Mesothelial cell of epicardium (in vitro differentiated cells): Measurements from ENCODE around the gene EFCAB6. TPM values are rescaled to one million over a fixed set of nuclear protein-coding genes. Genes with fewer than 3 reads are reported as not detected.

Experiments
- DNase-seq, 2 experiments: peaks; one replicate each; pipeline ENCODE4 v3.0.0; 2021; ENCODE audit warnings: low spot score in 2 of 2; ENCODE audit not compliant: unreplicated experiment in 2 of 2
- H3K27ac Mint-ChIP-seq: 2 replicates; pipeline ENCODE4 v1.8.0; 2021; ENCODE audit warnings: mixed read lengths
- H3K27me3 Mint-ChIP-seq: 2 replicates; pipeline ENCODE4 v1.8.0; 2021; ENCODE audit warnings: low read depth, mixed read lengths
- H3K36me3 Mint-ChIP-seq: 2 replicates; pipeline ENCODE4 v1.8.0; 2021; ENCODE audit warnings: mixed read lengths
- H3K4me1 Mint-ChIP-seq: 2 replicates; pipeline ENCODE4 v1.8.0; 2021; ENCODE audit warnings: mixed read lengths
- H3K4me3 Mint-ChIP-seq: 2 replicates; pipeline ENCODE4 v1.8.0; 2021; ENCODE audit warnings: mild to moderate bottlenecking, moderate library complexity, mixed read lengths
- H3K9me3 Mint-ChIP-seq: 2 replicates; pipeline ENCODE4 v1.8.0; 2021; ENCODE audit warnings: mixed read lengths
- total RNA-seq: library from RNA; stranded (reverse); gene quantifications from 3 replicates; pipeline ENCODE4 v1.2.1, GENCODE V29; 2021
- TF ChIP-seq, protein P1 (sequence below): fragments of 200-600 bp; sonication (generic); IDR thresholded peaks from one replicate; pipeline ENCODE4 v1.5.0; 2021; ENCODE audit warnings: antibody characterized with exemption; ENCODE audit not compliant: unreplicated experiment

Gene EFCAB6
- total RNA-seq, 1 donor from 2014 or later: 2.6 TPM

DNA sequence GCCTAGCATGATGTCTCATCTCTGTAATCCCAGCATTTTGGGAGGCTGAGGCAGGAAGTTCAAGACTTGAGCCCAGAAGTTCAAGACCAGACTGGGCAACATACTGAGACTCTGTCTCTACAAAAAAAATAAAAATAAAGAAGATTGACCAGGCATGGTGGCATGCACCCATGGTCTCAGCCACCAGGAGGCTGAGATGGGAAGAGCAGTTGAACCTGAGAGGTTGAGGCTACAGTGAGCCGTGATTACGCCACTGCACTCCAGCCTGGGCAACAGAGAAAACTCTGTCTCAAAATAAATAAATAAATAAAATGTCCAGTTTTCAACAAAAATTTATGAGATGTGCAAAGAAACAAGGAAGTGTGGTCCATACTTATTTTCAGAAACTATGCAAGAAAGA lies 28.3 kb downstream of the EFCAB6 start:
- H3K4me3 Mint-ChIP-seq: no peak overlapping the region
- H3K27me3 Mint-ChIP-seq: peaks cover 33% of the 10 kb centered on the region
- H3K9me3 Mint-ChIP-seq: peaks cover 26% of the 10 kb centered on the region
- TF ChIP-seq, protein P1, sequence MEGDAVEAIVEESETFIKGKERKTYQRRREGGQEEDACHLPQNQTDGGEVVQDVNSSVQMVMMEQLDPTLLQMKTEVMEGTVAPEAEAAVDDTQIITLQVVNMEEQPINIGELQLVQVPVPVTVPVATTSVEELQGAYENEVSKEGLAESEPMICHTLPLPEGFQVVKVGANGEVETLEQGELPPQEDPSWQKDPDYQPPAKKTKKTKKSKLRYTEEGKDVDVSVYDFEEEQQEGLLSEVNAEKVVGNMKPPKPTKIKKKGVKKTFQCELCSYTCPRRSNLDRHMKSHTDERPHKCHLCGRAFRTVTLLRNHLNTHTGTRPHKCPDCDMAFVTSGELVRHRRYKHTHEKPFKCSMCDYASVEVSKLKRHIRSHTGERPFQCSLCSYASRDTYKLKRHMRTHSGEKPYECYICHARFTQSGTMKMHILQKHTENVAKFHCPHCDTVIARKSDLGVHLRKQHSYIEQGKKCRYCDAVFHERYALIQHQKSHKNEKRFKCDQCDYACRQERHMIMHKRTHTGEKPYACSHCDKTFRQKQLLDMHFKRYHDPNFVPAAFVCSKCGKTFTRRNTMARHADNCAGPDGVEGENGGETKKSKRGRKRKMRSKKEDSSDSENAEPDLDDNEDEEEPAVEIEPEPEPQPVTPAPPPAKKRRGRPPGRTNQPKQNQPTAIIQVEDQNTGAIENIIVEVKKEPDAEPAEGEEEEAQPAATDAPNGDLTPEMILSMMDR: peak; percentile 26
- no peaks in the 10 kb centered on the region for H3K36me3 Mint-ChIP-seq
- H3K27ac Mint-ChIP-seq: no peak overlapping the region
- no peaks in the 10 kb centered on the region for H3K4me1 Mint-ChIP-seq
- no peak for DNase-seq

DNA sequence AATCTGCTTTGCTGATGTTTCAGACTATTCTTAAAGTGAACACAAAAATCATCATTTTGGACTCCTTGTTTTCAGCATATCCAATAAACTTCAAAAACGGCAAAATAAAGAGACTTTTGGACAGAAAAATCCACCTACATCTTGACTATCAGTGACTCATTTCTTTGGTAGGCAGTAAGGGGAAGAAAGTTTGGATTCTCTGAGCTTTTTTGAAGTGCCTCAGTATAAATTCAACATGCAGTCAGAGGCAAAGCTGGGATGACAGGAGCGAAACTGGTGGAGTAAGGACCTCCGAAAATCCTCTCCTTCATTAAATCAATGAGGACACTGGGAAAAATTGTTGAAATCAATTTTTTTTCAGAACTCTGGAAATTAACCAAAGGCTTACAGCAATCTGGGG lies 29.7 kb downstream of the EFCAB6 start:
- DNase-seq: no peak
- TF ChIP-seq, protein P1: no peak

DNA sequence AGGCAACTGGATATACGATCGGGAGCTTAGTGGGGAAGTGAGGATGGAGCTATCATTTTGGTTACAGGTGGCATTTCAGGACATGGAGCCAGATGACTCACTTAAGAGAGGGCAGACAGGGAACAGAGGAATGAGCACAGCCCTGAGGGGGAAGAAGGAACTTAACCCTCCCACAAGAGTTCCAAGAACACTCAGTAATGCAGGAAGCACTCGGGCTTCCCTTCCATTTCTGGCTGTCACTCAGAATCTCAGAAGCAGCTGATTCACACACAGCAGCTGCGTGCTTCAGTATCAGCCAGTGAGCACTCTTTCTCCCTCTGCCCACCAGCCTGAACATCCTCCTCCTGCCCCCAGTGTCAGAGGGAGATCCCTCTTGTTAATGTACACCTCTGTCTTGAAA lies 34.8 kb downstream of the EFCAB6 start:
- TF ChIP-seq, protein P1: no peak
- peaks cover 18% of the 10 kb centered on the region for H3K4me1 Mint-ChIP-seq
- H3K36me3 Mint-ChIP-seq: no peaks in the 10 kb centered on the region
- H3K4me3 Mint-ChIP-seq: no peak overlapping the region
- no peak overlapping the region for H3K27ac Mint-ChIP-seq
- H3K9me3 Mint-ChIP-seq: no peaks in the 10 kb centered on the region
- H3K27me3 Mint-ChIP-seq: peaks cover 38% of the 10 kb centered on the region
- DNase-seq: no peak

More for the DNA sequence above, 29.7 kb downstream of the EFCAB6 start:
- no peak overlapping the region for H3K4me3 Mint-ChIP-seq
- H3K9me3 Mint-ChIP-seq: peaks cover 13% of the 10 kb centered on the region
- H3K36me3 Mint-ChIP-seq: no peaks in the 10 kb centered on the region
- H3K27ac Mint-ChIP-seq: no peak overlapping the region
- peaks cover 31% of the 10 kb centered on the region for H3K27me3 Mint-ChIP-seq
- peaks cover 1% of the 10 kb centered on the region for H3K4me1 Mint-ChIP-seq

DNA sequence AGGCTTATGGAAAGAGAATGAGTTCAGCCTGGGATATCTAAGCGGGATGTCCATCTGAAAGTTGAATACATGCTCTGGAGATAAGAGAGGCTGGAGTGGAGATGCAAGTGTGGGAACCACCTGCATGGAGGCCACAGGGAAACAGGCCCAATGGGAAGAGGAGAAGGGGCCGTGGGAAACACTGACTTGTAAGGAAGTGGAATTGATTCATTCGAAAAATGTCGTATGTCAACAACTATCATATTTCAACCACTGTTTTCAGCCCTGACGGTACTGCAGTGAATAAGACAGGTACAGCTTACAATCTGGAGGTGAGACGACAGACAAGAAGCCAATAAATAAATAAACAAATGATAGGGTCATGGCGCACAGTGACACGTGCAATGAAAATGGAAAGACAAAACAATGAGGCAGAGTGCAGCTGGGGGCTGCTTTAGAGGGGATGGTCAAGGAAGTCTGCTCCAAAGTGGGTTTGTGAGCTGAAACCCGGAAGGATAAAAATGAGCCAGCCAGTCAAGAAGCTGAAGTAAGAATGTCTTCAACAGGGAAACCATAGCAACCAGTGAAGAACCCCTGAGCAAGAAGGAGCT lies 35.9 kb downstream of the EFCAB6 start:
- Mint-ChIP-seq H3K4me3 (no peak overlapping the region), H3K4me1 (peaks cover 18% of the 10 kb centered on the region), H3K27me3 (peaks cover 38% of the 10 kb centered on the region), H3K36me3 (no peaks in the 10 kb centered on the region), H3K27ac (no peak overlapping the region), H3K9me3 (no peaks in the 10 kb centered on the region)
- no peak for DNase-seq
- TF ChIP-seq, protein P1: no peak

DNA sequence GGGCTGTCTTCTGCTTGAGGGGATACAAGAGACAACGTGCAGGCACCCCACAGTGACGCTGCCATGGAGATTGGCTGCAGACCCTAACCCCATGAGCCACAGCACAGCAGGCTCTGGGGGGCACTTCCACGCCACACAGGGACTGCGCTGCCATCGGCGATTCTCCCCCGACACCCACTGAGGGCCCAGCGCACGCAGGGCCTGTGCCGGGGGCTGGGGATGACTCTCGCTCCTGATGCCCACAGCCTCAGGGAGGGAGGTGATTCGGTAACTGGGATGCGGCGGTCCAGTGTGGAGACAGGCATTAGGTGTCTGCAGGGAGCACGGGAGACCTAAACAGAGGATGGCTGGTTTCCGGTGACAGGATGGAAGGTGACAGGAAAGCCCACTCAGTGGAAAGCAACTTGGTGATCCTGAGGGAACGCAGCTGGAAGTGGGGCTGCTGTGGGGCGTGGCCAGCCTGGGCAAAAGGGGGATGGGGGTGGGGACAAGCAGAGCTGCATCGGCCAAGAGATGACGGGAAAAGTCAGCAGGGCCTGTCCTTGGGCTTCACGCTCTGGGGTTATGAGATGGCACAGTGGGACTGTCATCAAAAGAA lies 37.7 kb downstream of the EFCAB6 start:
- no peaks in the 10 kb centered on the region for H3K36me3 Mint-ChIP-seq
- TF ChIP-seq, protein P1: no peak
- H3K27me3 Mint-ChIP-seq: peaks cover 35% of the 10 kb centered on the region
- H3K4me3 Mint-ChIP-seq: no peak overlapping the region
- no peaks in the 10 kb centered on the region for H3K9me3 Mint-ChIP-seq
- no peak for DNase-seq
- H3K27ac Mint-ChIP-seq: no peak overlapping the region
- peaks cover 18% of the 10 kb centered on the region for H3K4me1 Mint-ChIP-seq

DNA sequence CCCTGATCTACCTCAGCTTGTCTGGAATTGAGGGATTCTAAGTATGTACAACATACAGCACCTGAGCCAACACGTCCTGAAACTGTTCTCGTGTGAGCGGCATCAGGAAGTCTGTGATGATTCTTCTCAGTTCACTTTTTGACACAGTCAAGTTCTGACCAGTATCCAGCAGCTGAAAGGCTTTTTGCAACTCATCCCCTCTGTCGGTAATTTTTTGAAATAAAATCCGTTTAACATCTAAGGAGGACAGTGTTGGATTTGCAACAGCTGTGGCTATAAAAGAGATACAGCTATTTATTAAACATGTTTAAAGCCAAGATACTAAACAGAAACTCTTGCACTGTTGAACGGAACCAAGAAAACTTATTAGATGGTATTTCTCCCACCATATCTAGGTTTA lies 39.3 kb downstream of the EFCAB6 start:
- Mint-ChIP-seq H3K27ac (no peak overlapping the region), H3K4me1 (peaks cover 22% of the 10 kb centered on the region), H3K27me3 (peaks cover 26% of the 10 kb centered on the region), H3K36me3 (no peaks in the 10 kb centered on the region), H3K9me3 (peaks cover 4% of the 10 kb centered on the region), H3K4me3 (no peak overlapping the region)
- TF ChIP-seq, protein P1: no peak
- no peak for DNase-seq
